GM18499 (cell line): ENCODE data around the gene KRT28.
"Not testable (repeated sequence)": the region's sequence is repeated elsewhere in the genome, so short reads cannot be mapped to it uniquely, and the experiment has no call there.

Source experiments
- ATAC-seq: cut with Tn5 transposase; IDR thresholded peaks from one replicate; pipeline ENCODE4 v1.9.1; 2021; ENCODE audit warnings: moderate number of reproducible peaks; ENCODE audit not compliant: insufficient read depth, unreplicated experiment

KRT28 gene

DNA sequence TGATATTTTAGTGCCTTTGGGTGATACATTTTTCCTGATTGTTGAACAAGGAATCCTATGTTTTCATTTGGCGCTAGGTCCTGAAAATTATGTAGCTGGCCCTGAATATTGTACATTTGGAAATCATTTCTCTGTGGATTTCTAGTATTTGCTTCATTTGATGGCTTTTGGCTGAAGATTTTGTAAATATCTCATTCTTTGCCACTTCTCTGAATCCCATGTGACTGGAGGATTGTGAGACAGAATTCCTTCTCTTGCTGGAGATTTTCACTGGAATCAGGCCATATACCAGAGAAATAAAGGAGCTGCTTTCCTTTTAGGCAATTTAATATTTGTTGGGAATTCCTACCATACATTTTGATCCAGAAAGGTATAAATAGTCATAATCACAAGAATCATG lies 8.6 kb downstream of the KRT28 start:
- ATAC-seq, result no peak

DNA sequence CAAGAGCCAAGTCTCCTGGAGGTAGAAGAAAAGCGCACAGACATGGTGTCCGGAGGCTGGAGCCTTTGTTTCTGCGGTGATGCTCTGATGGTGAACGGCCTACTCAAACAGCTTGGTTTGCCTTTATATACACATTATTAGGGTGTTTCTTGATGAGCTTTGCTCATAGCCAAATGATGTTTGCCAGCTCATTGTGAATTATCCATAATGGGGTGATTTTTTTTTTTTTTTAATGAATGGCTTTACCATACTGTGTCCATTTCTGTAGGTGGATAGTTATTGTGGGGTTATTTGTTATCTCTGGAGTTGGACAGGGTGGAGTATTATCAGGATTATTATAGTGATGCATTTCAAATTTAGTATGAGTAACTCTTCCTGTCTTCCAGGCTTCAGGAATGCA lies 17.3 kb downstream of the KRT28 start, which contains the start of gene KRT27:
KRT27 (minus strand) TSS at position 101 of the 400 bp plus-strand sequence; CDS start at position 44, 57 bp downstream.
- no peak for ATAC-seq

DNA sequence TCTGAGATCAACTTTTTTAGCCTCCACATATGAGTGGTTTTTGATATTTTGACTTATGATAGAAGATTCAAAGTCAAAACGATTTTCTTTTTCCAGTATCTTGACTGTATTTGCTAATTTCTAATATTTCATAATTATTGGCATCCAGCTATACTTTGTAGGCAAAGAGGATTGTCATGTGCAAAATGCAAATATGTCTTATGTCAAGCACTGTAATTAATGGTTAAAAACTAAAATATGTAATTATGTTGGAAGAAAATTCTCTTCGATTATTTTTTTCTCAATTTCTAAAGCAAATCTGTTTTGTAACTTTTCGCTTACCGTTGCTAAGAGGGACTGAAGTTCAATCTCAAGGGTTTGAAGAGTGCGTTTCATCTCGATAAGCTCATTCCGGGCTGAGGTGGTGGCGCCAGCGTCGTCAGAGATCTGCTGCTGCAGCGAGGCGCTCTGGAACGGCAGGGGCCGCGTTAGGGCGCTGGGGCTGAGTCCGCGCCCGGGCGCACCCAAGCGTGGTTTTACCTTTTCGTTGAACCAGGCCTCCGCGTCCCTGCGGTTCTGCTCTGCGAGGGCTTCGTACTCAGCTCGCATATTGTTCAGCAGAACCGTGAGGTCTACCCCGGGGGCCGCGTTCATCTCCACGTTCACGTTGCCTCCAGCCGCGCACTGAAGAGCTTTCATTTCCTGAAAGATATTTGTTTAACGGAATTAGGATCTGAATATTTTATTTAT lies 20.4 kb downstream of the KRT28 start:
- ATAC-seq, result no peak

DNA sequence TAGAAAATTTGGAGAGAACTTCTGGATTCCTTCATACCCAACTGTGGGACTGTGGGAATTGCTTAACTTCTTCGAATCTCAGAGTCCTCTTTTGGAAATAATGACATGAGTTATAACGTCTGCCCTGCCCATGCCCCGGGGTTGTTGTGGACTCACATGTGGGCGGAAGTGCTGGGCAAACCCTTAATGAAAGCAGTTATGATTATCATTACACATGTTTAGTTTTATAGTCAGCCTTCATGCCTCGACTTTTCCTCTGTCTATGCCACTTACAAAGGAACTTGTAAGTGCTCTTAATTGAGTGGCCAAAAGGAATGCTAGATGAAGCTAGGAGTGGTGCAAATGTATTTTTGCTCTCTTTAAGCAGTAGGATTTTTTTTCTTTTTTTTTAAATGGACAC lies 21.3 kb downstream of the KRT28 start:
- no peak for ATAC-seq

DNA sequence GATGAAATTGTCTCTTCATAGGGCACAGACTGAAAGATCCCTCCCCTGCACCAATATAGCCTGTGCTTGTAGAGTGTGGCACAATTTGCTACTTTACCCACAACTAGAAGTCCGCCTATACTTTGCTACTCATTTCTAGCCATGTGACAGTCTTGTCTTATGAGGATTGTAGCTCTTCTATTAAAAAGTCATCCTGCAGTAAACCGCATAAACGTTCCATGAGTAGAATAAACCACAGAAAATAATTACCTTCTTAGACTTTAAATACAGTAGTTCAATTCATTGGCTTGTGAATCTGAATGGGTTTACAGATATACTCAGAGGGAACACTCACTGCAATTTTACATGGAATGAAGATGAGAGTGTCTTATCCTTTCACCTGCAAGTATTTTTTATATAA lies 21.8 kb downstream of the KRT28 start:
- no peak for ATAC-seq

DNA sequence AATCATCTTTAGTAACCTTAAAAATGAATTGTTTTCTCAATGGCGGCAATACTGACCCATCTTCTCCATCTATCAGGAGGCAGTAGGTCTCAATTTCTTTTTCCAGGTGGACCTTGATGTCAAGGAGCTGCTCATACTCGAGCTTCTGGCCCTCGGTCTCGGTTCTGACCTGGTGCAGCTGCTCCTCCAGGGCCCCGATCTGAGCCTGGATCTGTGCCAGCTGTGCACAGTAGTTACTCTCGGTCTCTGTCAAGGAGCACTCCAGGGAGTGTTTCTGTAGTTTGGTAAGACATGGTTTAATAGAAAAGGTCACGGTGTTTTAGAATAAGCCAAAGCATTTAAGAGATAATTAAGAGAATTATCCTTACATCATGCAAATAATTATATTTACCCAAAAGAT lies 22.3 kb downstream of the KRT28 start:
- ATAC-seq, result no peak

DNA sequence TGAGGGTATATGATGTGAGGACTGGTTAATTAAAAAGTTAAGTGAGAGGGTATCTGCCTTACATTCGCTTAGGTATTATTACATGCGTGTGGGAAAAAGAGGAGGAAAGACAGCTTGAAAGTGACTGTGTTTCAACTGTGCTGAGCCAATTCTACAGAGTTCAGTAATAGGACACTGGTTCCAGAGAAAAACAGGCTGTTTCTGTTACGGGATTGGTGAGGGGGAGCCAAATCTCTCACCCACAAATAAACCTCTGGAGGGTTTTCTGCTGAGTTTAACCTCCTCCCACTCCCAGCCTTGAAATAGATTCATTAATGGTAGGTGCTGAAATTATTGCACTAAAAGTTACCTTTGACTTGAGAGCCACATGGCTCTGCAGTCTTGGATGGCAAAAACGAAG lies 23.8 kb downstream of the KRT28 start:
- ATAC-seq, result no peak

DNA sequence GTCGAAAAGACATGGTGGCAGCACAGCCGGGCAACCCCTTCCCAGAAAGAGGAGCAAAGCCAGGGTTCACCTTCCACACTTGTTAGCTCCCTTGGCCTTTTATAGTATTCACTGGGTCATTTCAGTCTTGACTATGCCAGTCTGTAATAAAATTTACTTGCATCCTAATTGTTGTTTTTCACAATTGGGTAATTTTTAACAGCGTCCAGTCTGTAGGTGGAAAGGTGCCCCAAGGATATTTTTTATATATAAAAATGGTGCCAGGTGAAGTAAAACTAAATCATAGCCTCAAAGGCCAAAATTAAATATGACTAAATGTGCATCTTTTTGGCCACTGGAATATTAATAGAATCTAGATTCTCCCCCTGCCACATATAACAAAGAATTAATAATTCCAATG lies 27.7 kb downstream of the KRT28 start, which contains the start of gene KRT26:
KRT26 (minus strand) TSS at position 101 of the 400 bp plus-strand sequence; CDS start at position 13, 88 bp downstream.
- no peak for ATAC-seq

DNA sequence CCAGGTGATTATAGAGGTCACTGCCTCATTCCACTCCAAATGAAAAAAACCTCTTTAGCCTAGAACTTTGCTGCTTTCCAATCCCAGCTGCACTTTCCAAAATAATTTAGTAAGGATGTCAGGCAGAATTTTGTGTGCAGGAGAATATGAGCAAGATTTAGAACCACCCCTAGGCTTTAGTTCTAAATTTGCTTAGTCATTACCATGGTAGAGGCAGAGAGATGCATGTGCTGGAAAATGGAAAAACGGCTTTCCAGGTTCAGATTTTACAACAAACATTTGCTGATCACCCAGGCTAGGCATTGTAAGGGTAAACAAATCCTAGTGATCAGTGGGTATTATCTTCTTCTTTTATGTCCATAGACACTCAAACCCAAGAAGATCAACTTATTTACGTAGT lies 34.1 kb downstream of the KRT28 start:
- no peak for ATAC-seq

DNA sequence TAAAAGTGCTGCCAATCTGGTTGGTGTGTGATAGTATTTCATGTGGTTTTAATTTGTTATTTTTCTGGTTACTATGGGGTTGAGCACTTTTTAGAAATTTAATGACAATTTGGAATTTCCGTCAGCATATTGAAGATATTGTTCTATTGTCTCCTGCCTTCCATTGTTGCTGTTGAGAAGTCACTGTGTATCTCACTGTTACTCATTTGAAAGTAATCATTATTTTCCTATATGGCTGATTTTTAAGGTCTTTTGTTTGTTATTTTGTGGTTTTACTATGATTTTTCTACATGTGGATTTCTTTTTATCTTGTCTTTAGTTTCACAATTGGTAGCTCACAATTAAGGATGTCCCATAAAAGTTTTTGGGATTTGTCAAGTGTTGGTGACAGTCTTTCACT lies 36.0 kb downstream of the KRT28 start:
- ATAC-seq, result no peak

DNA sequence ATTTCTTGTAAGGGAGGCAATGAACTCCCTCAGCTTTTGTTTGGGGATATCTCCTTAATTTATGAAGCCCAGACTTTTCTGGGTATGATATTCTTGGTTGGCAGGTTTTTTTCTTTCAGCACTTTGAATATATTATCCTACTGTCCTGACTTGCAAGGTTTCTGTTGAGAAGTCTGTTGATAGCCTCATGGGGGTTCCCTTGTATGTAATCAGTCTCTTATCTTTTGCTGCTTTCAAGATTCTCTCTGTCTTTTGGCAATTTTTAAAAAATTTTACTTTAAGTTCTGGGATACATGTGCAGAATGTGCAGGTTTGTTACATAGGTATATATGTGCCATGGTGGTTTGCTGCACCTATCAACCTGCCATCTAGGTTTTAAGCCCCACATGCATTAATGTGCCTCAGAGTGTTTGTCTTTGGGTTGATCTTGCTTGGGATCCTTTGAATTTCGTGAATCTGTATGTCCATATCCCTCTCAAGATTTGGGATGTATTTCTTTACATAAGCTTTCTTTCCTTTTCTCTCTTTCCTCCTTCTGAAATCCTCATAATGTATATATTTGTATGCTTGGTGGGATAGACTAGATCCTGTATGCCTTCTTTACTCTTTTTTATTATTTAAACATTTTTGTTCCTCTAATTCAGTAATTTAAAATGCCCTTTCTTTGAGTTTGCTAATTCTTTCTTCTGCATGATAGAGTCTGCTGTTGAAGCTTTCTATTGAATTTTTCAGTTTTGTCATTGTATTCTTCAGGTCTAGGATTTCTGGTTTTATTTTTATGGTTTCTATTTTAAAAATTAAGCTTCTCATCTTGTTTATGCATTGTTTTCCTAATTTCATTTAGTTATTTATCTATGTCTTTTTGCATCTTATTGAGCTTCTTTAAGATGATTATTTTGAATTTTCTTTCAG lies 39.4 kb downstream of the KRT28 start:
- ATAC-seq, result no peak

DNA sequence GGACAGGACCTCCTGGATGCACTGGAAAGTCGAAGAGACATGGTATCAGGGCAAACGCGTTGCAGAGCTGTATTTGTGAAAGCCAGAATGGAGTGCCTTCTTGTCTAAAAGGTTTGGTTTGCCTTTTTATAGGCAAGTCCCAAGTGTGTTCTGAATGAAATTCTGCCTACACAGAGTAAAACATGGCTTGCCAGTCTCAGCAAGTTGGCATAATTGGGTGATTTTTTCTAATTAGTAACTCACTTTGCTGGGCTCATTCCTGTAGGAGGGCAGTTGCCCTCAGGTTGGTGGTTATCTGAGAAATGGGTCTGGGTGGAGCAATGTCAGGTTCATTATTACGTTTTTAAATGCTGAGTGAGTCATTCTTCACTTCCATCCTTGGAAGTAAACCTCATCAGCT lies 44.5 kb downstream of the KRT28 start, which contains the start of gene KRT25:
KRT25 (minus strand) TSS at position 101 of the 400 bp plus-strand sequence; CDS start at position 41, 60 bp downstream.
- ATAC-seq, result no peak

DNA sequence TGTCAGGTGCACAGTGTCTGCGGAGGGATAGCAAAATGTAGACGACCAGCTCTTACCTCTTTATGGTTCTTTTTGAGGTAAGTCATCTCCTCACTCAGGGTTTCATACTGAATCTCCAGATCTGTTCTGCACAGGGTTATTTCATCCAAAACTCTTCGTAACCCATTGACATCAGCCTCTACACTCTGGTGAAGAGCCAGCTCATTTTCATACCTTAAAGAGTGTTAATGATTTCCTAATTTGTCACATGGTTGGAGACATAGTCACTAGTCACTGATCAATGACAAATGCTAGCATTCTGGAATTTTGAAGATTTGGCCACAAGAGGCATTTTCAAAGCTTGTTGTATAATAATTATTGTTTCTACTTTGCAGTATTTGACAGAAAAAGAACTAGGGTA lies 46.0 kb downstream of the KRT28 start:
- ATAC-seq, result no peak

DNA sequence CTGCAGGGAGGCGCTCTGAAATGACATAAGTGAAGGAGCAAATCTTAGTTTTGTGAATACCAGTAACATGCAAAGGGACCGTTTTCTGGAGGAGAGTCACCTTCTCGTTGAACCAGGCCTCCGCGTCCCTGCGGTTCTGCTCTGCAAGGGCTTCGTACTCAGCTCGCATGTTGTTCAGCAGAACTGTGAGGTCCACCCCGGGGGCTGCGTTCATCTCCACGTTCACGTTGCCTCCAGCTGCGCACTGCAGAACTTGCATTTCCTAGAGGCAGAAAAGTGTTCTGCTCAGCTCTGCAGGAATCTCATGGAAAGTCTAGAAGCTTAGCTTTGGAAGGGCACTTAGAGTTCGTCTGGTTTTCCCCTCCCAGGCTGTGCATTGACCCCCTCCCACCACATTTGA lies 48.7 kb downstream of the KRT28 start:
- ATAC-seq, result no peak

DNA sequence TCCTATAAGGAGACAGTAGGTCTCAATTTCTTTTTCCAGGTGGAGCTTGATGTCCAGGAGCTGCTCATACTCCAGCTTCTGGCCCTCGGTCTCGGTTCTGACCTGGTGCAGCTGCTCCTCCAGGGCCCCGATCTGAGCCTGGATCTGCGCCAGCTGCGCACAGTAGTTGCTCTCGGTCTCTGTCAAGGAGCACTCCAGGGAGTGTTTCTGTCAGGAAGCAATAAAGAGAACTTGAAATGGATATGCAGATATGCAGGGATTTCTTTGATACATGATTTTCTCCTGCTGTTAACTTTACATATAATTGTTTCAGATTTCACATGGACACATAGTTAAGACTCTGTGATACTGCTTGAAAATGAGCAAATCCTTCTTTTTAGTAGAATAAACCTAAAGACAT lies 49.4 kb downstream of the KRT28 start:
- no peak for ATAC-seq

DNA sequence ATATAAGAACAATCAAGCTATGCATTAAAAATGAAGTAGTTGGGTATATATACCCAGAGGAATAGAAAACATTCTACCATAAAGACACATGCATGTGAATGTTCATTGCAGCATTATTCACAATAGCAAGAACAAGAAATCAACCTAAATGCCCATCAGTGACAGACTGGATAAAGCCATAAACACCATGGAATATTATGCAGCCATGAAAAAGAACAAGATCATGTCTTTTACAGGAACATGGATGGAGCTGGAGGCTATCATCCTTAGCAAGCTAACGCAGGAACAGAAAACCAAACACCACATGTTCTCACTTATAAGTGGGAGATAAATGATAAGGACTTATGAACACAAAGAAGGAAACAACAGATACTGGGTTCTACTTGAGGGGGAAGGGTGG lies 51.1 kb downstream of the KRT28 start:
- not testable (repeated sequence) for ATAC-seq
